Psoas muscle (tissue), 8 donors: ENCODE measurements around the gene SNX8. TPM values are rescaled to one million over a fixed set of nuclear protein-coding genes. Genes with fewer than 3 reads are reported as not detected.

Source experiments
- ATAC-seq, 4 donors: fragments of 200-7000 bp; cut with Tn5 transposase; one replicate each; pipeline ENCODE4 v1.9.1; 2020; ENCODE audit warnings: moderate library complexity in 3 of 4, mild to moderate bottlenecking in 2 of 4
- DNase-seq, 2 donors: peaks; one replicate each; pipeline ENCODE4 v3.0.0-alpha.2; 2020
- H3K27ac ChIP-seq: fragments of 200-600 bp; one replicate; pipeline ENCODE4 v1.8.0; 2022
- H3K27me3 ChIP-seq, 3 donors: fragments of 200-600 bp in 1 of 3; one replicate each; pipeline versions ENCODE4 v1.6.1 to v1.8.0; 2013 to 2022; ENCODE audit warnings: low read length in 2 of 3, mild to moderate bottlenecking in 2 of 3, moderate library complexity in 1 of 3; ENCODE audit not compliant: insufficient read depth in 3 of 3
- H3K36me3 ChIP-seq, 2 donors: fragments of 200-600 bp in 1 of 2; one replicate each; pipeline versions ENCODE4 v1.6.1 to v1.8.0; 2013 to 2022; ENCODE audit warnings: low read depth in 1 of 2, mild to moderate bottlenecking in 1 of 2, moderate library complexity in 1 of 2; ENCODE audit not compliant: insufficient read depth in 1 of 2
- H3K4me1 ChIP-seq: fragments of 200-600 bp; one replicate; pipeline ENCODE4 v1.8.0; 2022
- H3K4me3 ChIP-seq: fragments of 200-600 bp; one replicate; pipeline ENCODE4 v1.8.0; 2022; ENCODE audit warnings: mild to moderate bottlenecking
- H3K9me3 ChIP-seq: fragments of 200-600 bp; one replicate; pipeline ENCODE4 v1.8.0; 2022
- CTCF ChIP-seq: fragments of 200-600 bp; IDR thresholded peaks from one replicate; pipeline ENCODE4 v1.8.0; 2022; ENCODE audit warnings: antibody characterized with exemption
- WGBS, 3 donors: extraction: QIAGEN DNeasy Blood & Tissue Kit; methylation state at CpG; one replicate each; pipeline versions ENCODE4 v1.1.6 to v1.1.7; 2013; 5-methylcytosine and 5-hydroxymethylcytosine counted together
- intact Hi-C, 2 donors: fragments of 100-400 bp; cut with DNase I; formaldehyde crosslinking; loops; one replicate each; pipeline versions ENCODE4 v1.11.0 to v1.14.2; 2022
- polyA plus RNA-seq, 3 donors: library from polyadenylated mRNA; stranded (reverse); fragments of 200-250 nt; gene quantifications; one replicate each; pipeline ENCODE4 v1.2.3, GENCODE V29; 2013
- total RNA-seq, 4 donors: library from RNA; stranded (reverse); fragmentation: NEBNext Ultra II Directional in 2 of 4; extraction: Animal tissue kit (Norgen Biotek cat#: 25700) in 2 of 4; gene quantifications; one replicate each; pipeline versions ENCODE4 v1.2.1 to v1.2.4, GENCODE V29; 2021 to 2023
- donor health status: healthy with polysubstance abuse.
- donor health status: DM: no; HTN: no; CAD: no; lungs with moderate emphysema.
- donor health status: Bipolar disorder and iron deficiency.
- donor health status: healthy.
- donor health status: DM: yes; HTN: yes; CAD: no.
- donor health status: DM: no; HTN: no; CAD: no.
- donor health status: DM: no; HTN: no; CAD: no.
- donor health status: DM: yes; HTN: yes; CAD: no.

The SNX8 gene
- total and polyA plus RNA-seq, 7 donors, result 8.4 to 25.1 (median 14.3) TPM

DNA sequence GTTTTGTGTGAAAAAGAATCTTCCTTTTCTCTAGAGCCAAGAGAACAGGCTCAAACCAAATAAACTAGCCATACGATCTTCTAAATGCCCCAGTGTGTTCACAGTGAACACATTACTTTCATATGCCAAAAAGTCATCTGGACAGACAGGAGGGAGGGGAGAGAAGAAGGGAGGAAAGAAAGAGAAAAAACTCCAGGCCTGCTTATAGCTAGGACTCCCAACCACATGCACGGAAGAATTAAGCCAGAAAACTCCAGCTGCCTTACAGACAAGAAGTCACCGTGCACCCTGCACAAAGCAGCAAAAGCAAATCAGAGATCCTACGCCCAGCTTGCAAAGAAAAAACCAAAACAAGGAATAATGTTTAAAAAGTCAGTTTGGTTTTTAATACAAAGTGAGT, 34.3 kb downstream of the SNX8 start:
- H3K9me3 ChIP-seq, result no peaks in the 10 kb centered on the region

DNA sequence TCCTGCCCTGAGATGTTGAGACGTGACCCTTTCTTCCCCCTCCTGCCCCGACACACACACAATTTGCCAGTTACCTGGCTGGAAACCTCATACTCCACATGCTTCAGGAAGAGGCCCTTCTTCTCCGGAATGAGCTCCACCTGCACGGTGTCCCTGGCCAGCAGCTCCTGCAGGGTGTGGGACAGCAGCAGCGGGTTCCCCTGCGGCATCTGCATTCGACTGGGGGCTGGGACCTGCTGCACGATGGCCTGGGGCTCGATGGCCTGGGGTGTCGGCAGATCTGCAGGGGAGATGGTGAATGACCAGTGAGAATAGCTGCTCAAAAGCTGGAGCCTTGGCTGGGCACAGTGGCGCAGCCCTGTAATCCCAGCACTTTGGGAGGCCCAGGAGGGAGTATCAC, 36.2 kb downstream of the SNX8 start:
- H3K4me1 ChIP-seq, result no peaks in the 10 kb centered on the region
- 89 to 93% (median 92%) methylated on average over 11 of the region's 11 CpGs for WGBS, 3 donors
- H3K9me3 ChIP-seq, result no peaks in the 10 kb centered on the region
- H3K36me3 ChIP-seq, result peaks cover 0 to 21% of the 10 kb centered on the region in 2 donors
- ATAC-seq, result no peak
- no peak for DNase-seq
- no peak for TF ChIP-seq CTCF
- H3K27me3 ChIP-seq, result no peaks in the 10 kb centered on the region
- no peak overlapping the region for H3K4me3 ChIP-seq
- intact Hi-C loops, result no loop called here
- no peak overlapping the region for H3K27ac ChIP-seq

More for the DNA sequence above, 34.3 kb downstream of the SNX8 start:
- Histone ChIP-seq H3K4me1 (no peaks in the 10 kb centered on the region), H3K4me3 (no peak overlapping the region), H3K27me3 (no peaks in the 10 kb centered on the region), H3K27ac (no peak overlapping the region), H3K36me3 (peaks cover 0 to 8% of the 10 kb centered on the region in 2 donors)
- no peak for TF ChIP-seq CTCF
- 71 to 79% (median 79%) methylated on average over 4 of the region's 4 CpGs for WGBS, 3 donors
- ATAC-seq (no peak), DNase-seq (no peak)
- intact Hi-C loops, result no loop called here

DNA sequence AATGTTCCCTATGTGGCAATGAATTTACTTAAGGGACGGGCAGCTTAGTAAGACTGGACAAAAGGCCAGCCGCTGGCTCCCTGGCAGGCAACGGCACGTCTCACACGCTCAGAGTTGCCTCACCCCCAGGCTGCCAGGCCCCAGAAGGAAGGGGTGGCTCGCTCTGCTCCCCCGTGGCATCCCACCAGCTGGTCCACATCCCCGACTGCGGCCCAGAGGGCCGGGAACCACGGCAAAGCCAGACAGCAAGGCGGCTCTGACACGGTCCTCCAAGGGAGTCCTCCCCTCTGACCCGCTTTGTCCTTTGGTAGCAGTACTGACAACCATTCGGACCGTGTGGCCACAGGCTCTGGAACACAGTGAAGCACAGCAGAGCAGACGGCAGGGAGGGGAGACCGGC, 38.1 kb downstream of the SNX8 start:
- H3K27me3 ChIP-seq, result no peaks in the 10 kb centered on the region
- ATAC-seq (no peak), DNase-seq (no peak)
- H3K27ac ChIP-seq, result no peak overlapping the region
- no peak overlapping the region for H3K4me3 ChIP-seq
- no peak for TF ChIP-seq CTCF
- 82 to 89% (median 87%) methylated on average over 18 of the region's 18 CpGs for WGBS, 3 donors
- H3K4me1 ChIP-seq, result no peaks in the 10 kb centered on the region
- intact Hi-C loops, result no loop called here
- H3K9me3 ChIP-seq, result no peaks in the 10 kb centered on the region
- peaks cover 0 to 28% of the 10 kb centered on the region in 2 donors for H3K36me3 ChIP-seq

- 89 to 91% (median 91%) methylated on average over 18 of the region's 18 CpGs for WGBS, 3 donors
- no peak for DNase-seq
- intact Hi-C loops, result no loop called here
Observed at GRCh38 chr7:2275101-2275500, 39.1 kb downstream of the SNX8 start.

More at GRCh38 chr7:2275101-2275500, 39.1 kb downstream of the SNX8 start:
- no peak overlapping the region for H3K4me3 ChIP-seq
- no peaks in the 10 kb centered on the region for H3K9me3 ChIP-seq
- H3K27me3 ChIP-seq, result no peaks in the 10 kb centered on the region
- TF ChIP-seq CTCF, result no peak
- no peaks in the 10 kb centered on the region for H3K4me1 ChIP-seq
- no peak overlapping the region for H3K27ac ChIP-seq
- ATAC-seq, result no peak
- H3K36me3 ChIP-seq, result peaks cover 0 to 35% of the 10 kb centered on the region in 2 donors
